GM18861 (cell line): ENCODE results near the gene MAP3K4.
"Not testable (repeated sequence)": the region's sequence is repeated elsewhere in the genome, so short reads cannot be mapped to it uniquely, and the experiment has no call there.

Experiments
- ATAC-seq: cut with Tn5 transposase; IDR thresholded peaks from one replicate; pipeline ENCODE4 v1.9.1; 2021; ENCODE audit not compliant: unreplicated experiment

MAP3K4 gene

DNA sequence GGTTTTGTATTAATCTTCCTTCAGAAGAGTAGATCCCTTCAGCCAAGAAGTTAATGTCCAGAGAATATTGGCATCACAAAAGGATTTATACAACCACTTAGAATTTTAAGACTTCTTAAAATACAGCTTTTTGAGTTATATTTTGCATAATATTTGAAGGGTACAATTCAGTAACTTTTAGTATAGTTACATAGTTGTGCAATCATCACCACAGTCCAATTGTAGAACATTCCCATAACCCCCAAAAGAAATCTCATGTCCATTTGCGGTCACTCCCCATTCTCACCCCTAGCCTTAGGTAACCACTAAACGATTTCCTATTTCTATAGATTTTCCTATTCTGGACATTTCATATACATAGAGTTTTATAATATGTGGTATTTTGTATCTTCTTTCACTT lies 126.4 kb downstream of the MAP3K4 start:
- ATAC-seq, result no peak

DNA sequence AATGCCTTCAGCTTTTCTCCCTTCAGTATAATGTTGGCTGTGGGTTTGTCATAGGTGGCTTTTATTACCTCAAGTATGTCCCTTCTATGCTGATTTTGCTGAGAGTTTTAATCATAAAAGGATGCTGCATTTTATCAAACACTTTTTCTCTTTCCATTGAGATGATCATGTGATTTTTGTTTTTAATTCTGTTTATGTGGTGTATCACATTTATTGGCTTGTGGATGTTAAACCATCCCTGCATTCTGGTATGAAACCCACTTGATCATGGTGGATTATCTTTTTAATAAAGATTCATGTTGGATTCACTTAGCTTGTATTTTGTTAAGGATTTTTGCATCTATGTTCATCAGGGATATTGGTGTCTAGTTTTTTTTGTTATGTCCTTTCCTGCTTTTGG lies 131.8 kb downstream of the MAP3K4 start:
- ATAC-seq, result not testable (repeated sequence)

DNA sequence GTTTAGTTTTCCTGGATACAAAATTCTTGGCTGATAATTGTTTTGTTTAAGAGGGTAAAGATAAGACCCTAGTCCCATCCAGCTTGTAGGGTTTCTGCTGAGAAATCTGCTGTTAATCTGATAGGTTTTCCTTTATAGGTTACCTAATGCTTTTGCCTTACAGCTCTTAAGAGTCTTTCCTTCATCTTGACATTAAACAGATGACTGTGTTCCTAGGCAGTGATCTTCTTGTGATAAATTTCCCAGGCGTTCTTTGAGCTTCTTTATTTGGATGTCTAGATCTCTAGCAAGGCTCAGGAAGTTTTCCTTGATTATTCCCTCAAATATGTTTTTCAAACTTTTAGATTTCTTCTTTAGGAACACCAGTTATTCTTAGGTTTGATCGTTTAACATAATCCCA lies 134.0 kb downstream of the MAP3K4 start:
- ATAC-seq, result no peak

DNA sequence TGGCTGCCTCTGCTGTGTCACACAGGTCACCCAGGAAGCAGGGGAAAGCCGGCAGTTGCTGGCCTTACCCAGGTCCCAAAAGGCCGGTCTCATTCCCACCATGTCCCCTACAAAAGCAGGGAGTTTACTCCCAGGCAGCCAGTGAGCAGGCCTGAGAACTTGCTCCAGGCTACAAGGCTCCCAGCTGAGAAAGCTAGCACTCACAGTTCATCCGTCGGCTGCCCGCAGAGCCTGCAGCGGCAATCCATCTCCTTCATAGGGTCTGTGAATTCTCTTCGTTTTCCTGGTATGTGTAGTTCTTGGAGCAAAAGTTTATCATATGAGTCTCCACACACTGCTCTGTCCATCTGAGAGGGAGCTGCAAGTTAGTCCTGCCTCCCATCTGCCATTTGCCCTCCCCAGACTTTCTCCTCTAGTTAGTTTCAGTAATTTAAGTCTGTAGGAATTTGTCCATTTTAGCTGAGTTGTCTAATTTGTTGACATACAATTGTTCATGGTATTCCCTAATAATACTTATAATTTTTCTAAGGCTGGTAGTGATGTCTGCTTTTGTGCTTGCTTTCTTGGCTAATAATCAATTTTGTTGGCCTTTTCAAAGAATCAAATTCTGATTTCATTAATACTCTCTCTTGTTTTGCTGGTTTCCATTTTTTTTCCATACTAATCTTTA lies 135.6 kb downstream of the MAP3K4 start:
- ATAC-seq, result no peak

DNA sequence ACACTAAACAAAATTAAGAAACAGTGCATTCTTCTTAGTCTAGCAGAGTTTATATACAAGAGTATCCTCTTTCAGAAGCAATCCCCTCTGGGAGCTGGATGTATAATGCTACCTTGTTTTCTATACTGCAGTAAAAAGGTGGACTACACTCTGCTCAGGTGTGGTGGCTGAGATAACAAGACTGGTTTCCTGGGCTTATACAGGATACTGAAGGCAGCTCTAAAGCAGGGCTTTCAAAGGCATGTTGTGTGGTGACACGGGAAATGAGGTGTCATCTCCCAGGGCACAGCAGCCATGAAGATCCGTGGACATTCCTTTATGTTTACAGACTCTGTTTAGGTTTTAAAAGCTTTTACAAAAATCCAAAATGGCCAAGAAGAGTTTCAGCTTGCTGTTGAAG lies 136.7 kb downstream of the MAP3K4 start:
- no peak for ATAC-seq

DNA sequence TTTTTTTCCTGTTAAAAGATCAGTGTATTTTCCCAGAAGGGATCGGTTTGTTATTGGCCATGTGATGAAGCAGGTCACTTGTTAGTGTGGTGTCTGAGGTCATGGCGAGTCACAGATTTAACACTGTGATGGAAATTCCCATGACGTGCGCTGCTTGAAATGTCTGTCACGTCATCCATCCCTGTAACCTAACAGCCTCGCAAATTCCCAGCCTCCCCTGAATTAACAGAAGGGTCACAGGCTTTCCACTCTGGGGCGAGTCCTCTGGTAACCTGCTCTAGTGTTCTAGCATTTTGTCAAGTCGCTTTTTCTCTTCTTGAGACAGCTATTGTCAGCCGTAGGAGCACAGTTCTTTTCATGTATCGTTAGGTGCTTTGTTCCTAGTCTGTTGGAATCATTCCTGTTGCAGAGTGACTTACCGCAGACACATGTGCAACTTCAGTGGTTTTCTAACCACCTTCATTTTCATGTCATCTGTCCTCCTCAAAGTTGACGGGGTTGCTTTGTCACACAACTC lies 137.2 kb downstream of the MAP3K4 start:
- no peak for ATAC-seq

DNA sequence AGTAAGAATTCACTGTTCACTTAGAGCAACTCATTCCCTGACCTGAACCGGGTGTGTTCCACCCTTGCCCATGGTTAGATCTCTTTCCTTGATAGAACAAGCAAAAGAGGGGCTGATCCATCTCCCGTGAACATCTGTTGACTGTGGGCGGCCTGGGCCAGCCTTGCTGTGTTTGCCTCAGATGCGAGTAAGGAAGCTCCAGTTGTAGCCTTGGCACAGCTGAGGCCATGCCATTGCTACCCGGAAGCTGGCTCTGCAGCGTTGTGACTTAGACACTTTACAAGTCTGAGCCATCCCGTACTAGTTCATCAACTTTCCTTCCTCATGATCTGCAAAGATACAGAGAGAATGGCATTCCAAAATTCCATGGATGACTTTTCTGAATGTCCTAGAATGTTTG lies 139.0 kb downstream of the MAP3K4 start:
- no peak for ATAC-seq

DNA sequence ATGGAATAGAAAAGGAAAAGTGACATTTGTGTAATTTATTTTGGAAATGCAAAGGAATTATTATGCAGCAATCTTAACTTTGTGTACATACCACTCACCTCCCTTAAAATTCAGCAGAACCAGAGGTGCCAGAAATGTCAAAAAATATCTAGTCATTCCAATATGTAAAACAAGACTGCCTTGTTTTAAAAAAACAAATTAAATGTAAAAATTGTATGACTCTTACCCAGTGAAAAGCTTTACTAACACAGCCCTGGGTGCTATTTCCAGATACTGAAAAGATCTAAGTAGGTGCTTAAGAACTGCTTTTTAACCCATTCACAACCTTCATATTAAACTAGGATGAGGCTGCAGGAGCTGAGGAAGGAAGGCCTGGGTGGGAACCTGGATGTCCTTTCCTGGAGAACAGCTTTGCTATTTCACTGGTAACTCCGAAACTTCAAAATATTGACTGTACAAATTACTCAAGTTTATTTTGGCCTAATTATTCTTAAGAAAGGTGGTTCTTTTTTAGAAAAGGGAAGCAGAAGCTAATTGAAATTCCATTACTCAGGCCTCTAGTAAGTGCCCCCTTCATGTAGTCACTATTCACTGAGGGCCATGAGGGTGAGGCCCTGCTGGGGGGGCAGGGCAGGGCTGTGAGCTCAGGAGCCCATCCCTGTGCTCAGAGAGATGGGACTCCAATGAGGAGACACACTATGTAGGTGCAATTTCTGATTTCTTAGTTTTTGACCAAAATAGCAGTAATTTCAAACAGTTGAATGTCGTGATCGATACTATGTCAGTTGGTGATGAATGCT lies 139.6 kb downstream of the MAP3K4 start:
- no peak for ATAC-seq

DNA sequence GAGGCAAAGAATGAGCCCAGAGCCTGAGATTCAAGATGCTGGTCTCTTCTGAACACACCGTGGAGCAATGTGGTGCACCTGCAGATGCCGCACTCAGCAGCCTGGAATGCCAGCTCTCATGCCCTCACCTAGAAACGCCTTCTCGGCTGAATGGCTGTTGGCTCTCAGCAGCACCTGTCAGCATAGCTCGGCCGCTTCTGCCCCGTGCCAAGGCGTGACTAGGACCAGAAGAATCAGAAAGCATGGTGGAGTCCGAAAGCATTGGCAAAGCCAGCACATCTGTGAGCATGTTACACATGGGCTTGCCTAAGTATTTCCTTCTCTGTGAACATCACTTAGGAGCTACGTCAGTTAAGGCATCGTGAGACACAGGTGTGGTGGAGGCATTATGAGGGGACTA lies 140.8 kb downstream of the MAP3K4 start:
- ATAC-seq, result no peak

DNA sequence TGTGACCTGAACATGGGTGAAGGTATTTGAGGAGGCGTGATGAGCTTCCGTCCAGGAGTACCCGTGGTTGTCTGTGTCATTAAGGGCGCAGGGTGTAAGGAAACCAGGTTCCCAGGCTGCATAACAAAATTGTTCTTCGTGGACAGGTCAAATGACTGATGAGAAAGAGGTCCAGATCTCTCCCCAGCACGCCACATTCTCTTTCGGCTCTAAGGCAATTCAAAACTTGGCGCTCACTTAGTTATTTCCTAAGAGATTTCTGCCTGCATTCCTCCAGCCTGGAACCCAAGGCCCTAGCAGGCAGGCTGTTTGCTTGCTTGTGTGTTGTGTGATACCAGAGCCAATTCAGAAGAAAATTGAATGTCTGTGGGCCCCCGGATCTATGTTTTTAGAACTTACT lies 142.4 kb downstream of the MAP3K4 start:
- ATAC-seq, result no peak

DNA sequence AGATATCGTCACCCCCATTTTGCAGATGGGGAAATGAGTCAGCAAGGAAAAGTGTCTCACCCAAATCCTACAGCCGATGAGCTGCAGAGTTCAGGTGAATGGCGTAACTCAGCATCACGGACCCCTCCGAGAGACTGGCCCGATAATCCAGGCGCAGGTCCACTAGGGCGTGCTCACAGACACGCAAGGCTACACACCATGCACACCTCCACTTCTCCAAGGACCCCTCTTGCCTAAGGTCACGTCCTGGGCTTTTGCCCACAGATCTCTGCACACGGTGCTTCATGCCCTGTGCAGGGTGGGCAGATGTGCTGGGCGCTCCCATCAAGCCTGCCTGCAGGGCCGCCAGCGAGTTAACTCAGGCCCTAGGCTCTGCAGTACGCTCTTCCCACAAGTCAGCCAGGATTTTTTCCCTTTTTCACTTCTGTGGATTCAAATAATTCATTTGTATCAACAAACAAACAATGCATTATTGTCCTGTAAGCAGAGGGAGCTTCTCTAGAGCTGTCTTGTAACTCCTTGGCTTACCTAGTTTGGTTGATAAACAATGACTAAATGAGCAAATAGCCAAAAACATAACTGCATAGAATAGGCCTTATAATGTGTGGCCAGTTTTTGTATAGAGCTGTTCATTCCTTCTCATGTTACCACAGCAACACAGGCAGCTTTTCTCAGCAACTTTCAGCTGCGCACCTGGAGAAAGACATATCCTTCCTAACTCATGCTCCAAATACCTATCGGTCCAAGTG lies 143.2 kb downstream of the MAP3K4 start:
- ATAC-seq, result no peak

DNA sequence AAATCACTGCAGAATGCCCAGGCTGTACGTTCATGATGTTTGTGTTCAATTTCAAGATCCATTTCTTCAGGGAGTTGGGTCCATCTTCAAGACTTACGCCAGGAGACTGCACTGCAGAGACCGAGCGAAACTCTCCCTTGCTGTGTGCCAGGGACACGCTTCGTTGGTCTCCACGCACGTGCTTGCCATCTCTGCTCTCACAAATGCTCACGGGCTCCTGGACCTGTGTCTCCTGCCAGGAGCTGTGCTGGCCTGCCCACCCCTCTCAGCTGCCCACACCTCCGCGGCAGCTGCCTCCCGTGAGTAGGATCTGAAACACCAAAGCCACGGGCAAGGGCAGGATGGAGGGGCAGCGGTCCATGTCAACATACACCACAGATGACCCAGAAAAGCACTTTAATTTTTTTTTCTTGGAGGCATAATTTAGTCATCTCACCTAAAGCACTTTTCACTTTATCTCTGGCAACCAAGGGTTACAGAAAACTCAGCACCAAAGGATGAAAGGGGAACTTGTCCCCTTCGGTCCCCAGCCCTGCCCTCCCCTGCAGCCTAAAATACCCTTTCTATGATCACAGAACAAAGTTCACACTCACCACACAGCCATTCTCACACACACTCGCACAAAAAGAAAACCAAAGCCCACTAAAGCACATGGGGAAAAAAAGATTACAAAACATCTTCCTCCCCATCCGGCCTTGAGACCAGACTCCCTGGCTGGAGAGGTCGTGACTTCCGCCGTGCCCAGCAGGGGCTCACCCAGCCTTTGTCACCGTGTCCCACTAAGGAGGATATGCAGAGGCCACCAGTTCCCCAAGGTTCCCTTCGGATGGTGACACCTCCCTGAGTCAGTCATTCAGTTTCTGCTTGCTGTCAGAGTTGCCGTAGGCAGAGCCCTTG lies 144.4 kb downstream of the MAP3K4 start:
- peak; percentile 47 for ATAC-seq

DNA sequence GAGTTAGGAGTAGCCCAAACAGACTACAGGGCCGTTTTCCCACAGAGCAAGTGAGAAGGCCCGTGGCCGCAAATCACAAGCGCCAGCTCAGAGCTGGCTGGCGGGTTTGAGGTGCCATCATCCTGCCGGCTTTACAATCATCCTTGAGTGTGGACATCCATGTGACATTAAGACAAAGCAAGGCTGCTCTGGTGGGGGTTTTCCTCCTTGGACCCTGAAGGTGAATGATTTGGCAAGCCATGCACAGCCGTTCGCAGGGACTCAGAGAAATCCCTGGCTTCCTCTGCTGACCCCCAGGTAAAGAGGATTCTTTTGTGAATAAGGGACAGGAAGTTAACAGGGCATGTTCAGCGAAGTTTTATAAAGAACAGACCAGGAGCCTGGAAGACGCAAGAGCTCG lies 145.1 kb downstream of the MAP3K4 start:
- ATAC-seq, result no peak

DNA sequence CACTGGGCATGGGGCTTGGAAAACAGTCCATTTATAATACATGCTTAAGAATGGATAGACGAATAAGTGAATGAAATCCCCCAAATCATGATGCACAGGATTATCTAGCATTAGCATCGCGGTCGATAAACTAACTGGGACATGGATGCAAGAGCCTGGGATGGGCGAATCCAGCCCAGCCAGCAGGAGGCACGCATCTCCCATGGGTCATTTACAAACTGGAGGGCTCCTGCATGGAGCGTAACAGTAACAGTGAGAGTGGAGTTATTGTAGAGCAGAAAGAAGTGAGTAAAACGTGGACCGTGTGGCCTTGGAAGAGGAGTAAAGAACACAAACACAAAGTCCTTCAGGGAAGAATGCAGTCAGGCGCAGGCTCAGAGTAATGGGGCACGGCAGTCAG lies 145.8 kb downstream of the MAP3K4 start:
- no peak for ATAC-seq

DNA sequence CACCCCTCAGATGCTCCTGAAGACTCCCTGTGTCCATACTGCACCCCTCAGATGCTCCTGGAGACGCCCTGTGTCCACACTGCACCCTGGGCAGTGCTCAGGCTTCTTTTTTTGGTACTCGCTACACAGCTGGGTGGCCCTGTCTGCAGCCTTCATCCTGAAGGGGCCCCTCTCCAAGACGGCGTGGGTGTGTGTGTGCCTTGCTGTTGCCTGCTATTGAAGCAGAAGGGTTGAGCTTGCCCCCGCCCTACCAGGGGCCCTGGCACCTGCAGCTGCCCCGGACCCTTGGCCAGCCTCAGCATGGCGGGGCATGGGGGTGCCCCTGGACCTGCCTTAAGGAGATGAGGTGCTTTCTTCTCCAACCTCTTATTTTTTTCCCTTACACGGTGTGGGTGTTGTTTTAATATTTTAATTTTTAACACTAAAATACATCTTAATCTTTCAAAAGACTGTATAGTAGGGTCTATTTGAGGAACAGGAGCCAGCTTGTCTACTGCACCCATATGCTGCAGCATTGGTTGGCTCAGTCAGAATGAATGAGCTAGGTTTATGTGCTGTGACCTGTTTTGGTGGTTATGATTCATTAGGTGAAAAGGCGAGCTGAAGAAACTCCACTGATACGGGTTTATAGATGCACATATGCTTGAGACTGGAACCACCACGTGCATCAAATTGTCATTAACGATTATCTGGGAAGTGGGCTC lies 146.4 kb downstream of the MAP3K4 start:
- ATAC-seq, result no peak

DNA sequence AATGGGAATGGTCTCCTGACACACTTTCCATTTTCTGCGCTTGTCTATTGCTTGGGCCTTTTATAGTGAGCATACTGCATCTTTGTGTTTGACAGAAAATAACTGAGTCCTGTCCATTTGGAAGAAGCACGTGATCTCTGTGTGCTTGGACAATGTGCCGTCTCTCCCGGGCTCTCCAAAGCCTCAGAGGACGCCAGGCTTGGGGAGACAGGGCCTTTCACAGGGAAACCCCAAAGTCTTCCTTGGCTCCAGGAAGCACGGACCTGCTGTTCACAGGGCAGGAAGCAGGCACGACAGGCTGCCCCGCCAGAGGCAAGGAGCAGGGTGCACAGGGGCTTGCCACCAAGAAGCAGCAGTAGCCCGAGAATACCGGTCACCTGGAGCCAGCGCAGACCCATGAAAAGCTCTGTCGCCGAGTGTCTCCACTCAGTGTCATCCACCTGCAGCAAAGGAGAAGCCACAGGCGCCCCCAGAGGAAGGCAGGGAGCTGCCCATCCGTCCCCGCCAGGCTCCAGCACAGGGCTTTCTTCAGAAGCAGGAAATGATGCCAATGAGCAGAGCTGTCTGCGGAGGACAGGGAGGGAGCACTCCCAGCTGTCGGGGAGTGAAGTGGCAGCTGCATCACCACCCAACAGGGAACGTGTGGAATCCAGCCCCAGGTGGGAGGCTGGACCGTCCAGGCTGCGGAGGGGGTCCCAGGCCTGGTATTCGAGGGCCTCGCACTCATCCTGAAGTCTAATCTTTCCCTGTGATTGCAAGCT lies 147.2 kb downstream of the MAP3K4 start:
- no peak for ATAC-seq

DNA sequence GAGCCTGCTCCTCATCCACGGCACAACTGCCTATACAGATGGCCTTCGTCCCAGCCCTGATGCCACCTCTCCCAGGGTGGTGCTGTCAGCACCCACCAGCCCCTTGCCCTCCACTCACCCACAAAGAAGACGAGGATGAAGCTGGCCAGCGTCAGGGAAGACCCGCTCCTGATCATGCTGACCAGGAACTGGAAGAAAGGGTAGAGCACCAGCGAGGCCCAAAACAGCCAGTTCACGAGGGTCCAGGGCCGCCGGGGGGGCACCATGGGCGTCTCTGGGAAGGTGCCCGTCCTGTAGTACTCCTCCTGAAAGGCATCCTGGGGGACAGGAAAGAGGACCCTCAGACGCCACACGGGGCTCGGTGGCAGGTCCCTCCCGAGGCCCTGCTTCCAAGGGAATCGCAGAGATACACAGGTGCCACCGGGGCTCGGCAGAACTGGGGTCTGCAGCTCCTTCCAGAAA lies 147.8 kb downstream of the MAP3K4 start:
- ATAC-seq, result no peak

DNA sequence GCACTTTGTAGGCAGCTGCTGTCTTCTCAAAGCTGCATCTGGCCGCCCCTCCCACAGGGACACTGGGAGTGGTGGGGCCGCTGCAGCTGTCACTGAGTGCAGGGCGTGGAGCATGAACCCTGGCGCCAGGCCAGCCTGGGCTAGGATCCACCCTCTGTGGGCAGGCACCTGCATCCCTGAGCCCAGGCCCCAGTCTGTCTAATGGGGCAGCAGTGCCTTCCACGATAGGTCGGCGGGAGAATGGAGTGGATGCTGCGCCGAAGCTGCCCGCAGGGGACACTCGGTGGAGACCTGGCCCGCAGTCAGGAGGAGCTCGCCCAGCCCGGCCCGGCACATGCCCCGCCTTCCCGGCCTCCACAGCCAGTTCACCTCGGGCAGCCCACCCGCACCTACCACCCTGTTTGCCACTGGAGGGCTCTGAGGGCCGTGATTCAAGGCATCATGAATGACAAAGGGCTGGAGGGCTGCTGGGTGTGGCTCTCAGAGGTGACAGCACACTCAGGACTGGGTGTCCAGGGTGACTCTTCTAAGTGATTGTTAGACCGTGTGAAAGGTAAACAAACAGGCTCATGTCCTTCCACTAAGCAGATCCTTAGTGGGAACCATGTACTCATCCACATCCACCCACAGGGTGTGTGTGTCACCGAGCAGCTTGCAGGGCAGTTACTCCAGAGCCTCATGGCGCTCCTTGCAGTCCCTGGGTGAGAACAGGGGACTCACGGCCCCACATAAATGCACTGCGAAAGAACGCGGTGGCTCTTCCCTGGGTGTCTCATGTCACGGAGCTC lies 148.4 kb downstream of the MAP3K4 start:
- ATAC-seq, result no peak

DNA sequence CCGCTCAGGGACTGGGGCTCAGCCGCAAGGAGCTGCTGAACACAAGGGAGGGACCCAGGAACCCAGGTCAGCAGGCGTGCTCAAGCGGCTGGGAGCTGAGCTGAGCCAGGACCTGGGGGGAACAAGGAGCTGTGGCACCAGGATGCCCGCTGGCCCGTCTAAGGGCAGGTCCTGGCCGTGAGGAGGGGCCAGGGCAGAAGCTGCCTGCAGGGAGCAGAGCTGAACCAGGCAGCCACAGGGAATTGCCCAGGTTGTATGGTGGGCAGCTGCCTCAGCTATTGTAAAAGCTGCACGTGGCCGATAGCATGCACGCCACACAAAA lies 148.9 kb downstream of the MAP3K4 start:
- no peak for ATAC-seq
